H1 (cell line): ENCODE measurements around the gene PKD1. TPM values are rescaled to one million over a fixed set of nuclear protein-coding genes. Genes with fewer than 3 reads are reported as not detected.
A peak's percentile ranks its signal among the peaks of the same experiment; 100 is the strongest.

Source experiments
- CTCF ChIA-PET: fragments of 300-600 bp; sonication (Branson Sonifier 250); formaldehyde crosslinking; loops from one replicate; lab custom pipeline; 2021; ENCODE audit not compliant: partially characterized antibody; lab: Charles Lee
- POLR2A ChIA-PET: fragments of 300-600 bp; sonication (Branson Sonifier 250); formaldehyde crosslinking; loops from one replicate; lab custom pipeline; 2021; ENCODE audit warnings: inconsistent platforms; ENCODE audit not compliant: partially characterized antibody; lab: Charles Lee
- DNase-seq, 2 experiments: peaks; one replicate each; pipeline versions ENCODE4 v3.0.0 to v3.0.0-alpha.2; 2010 to 2022; ENCODE audit warnings: low spot score in 2 of 2, low read depth in 1 of 2, mixed read lengths in 1 of 2
- FAIRE-seq: peaks from 2 replicates; lab custom pipeline; 2011; peaks lifted over from hg19 to GRCh38; lab: Jason Lieb, UNC
- H2AFZ ChIP-seq: 2 replicates; pipeline ENCODE4 v1.8.1; 2012; ENCODE audit warnings: low read length, inconsistent platforms
- H2AK5ac ChIP-seq: 2 replicates; pipeline ENCODE4 v1.6.1; 2013; ENCODE audit warnings: low read depth, low read length
- H2BK120ac ChIP-seq: replicated peaks from 2 replicates; pipeline ENCODE3; 2013; ENCODE audit warnings: low read depth, low read length, inconsistent platforms
- H2BK12ac ChIP-seq: 2 replicates; pipeline ENCODE4 v1.6.1; 2013; ENCODE audit warnings: low read depth, low read length
- H2BK15ac ChIP-seq: 2 replicates; pipeline ENCODE4 v1.6.1; 2013; ENCODE audit warnings: low read length
- H2BK20ac ChIP-seq: 2 replicates; pipeline ENCODE4 v1.6.1; 2013; ENCODE audit warnings: low read length
- H2BK5ac ChIP-seq: 2 replicates; pipeline ENCODE4 v1.6.1; 2013; ENCODE audit warnings: low read depth, low read length
- H3K14ac ChIP-seq: 2 replicates; pipeline ENCODE4 v1.6.1; 2013; ENCODE audit warnings: inconsistent platforms; ENCODE audit not compliant: insufficient read length
- H3K18ac ChIP-seq: 2 replicates; pipeline ENCODE4 v1.6.1; 2013; ENCODE audit warnings: low read length; ENCODE audit errors: extremely low read depth
- H3K23ac ChIP-seq: 2 replicates; pipeline ENCODE4 v1.6.1; 2013; ENCODE audit warnings: inconsistent platforms; ENCODE audit not compliant: insufficient read length
- H3K23me2 ChIP-seq: 2 replicates; pipeline ENCODE4 v1.6.1; 2013; ENCODE audit warnings: low read depth, low read length
- H3K27ac ChIP-seq: 2 replicates; pipeline ENCODE4 v1.6.1; 2011; ENCODE audit warnings: low read depth, low read length, inconsistent platforms
- H3K27me3 ChIP-seq, 4 experiments: replicated peaks in 1 of 4; 1 replicate in 1 of 4; 2 replicates in 3 of 4; pipeline versions ENCODE4 v1.6.1 to v1.8.1; 2011 to 2013; ENCODE audit warnings: low read length in 3 of 4, mild to moderate bottlenecking in 3 of 4, inconsistent platforms in 2 of 4, mixed read lengths in 2 of 4, moderate library complexity in 1 of 4; ENCODE audit not compliant: control insufficient read depth in 3 of 4, insufficient read depth in 3 of 4; ENCODE audit errors: extremely low read depth in 1 of 4
- H3K36me3 ChIP-seq, 4 experiments: 2 replicates each; pipeline versions ENCODE4 v1.6.1 to v1.8.1; 2011 to 2013; ENCODE audit warnings: mild to moderate bottlenecking in 4 of 4, low read length in 3 of 4, moderate library complexity in 2 of 4, control low read depth in 1 of 4, inconsistent platforms in 1 of 4; ENCODE audit not compliant: insufficient read depth in 4 of 4, control insufficient read depth in 2 of 4
- H3K4ac ChIP-seq: replicated peaks from 2 replicates; pipeline ENCODE3; 2013; ENCODE audit warnings: low read length, low read depth, mixed read lengths, inconsistent platforms; ENCODE audit not compliant: insufficient read length
- H3K4me1 ChIP-seq, 4 experiments: replicated peaks in 1 of 4; 1 replicate in 1 of 4; 2 replicates in 3 of 4; pipeline versions ENCODE4 v1.6.1 to v1.8.1; 2011 to 2013; ENCODE audit warnings: low read length in 3 of 4, inconsistent platforms in 2 of 4, mixed read lengths in 1 of 4; ENCODE audit not compliant: insufficient read depth in 4 of 4, control insufficient read depth in 3 of 4
- H3K4me2 ChIP-seq, 2 experiments: 2 replicates each; pipeline versions ENCODE4 v1.6.1 to v1.8.1; 2011 to 2013; ENCODE audit warnings: low read depth in 2 of 2, low read length in 2 of 2, control low read depth in 1 of 2, inconsistent platforms in 1 of 2, mild to moderate bottlenecking in 1 of 2; ENCODE audit not compliant: insufficient read depth in 1 of 2
- H3K4me3 ChIP-seq, 4 experiments: fragments of 200-600, 300-600 bp in 1 of 4; sonication (generic), shearing (Covaris generic), sonication (Bioruptor Twin) in 1 of 4; 2 replicates each; pipeline versions ENCODE4 v1.5.1 to v1.8.1; 2011 to 2016; ENCODE audit warnings: low read length in 4 of 4, low read depth in 3 of 4, control low read depth in 2 of 4, inconsistent platforms in 2 of 4, mild to moderate bottlenecking in 2 of 4, mixed read lengths in 1 of 4, moderate library complexity in 1 of 4; ENCODE audit not compliant: insufficient read depth in 2 of 4; ENCODE audit errors: extremely low read depth in 1 of 4
- H3K56ac ChIP-seq: replicated peaks from 2 replicates; pipeline ENCODE3; 2013; ENCODE audit warnings: low read depth, mild to moderate bottlenecking, mixed read lengths, low read length, inconsistent platforms; ENCODE audit not compliant: insufficient read length
- H3K79me1 ChIP-seq: 2 replicates; pipeline ENCODE4 v1.6.1; 2013; ENCODE audit warnings: low read depth, low read length, control low read depth
- H3K79me2 ChIP-seq, 2 experiments: 2 replicates each; pipeline versions ENCODE4 v1.6.1 to v1.8.1; 2012 to 2013; ENCODE audit warnings: low read length in 2 of 2, mild to moderate bottlenecking in 2 of 2, inconsistent platforms in 1 of 2; ENCODE audit not compliant: insufficient read depth in 2 of 2, control insufficient read depth in 1 of 2
- H3K9ac ChIP-seq, 4 experiments: replicated peaks in 1 of 4; 1 replicate in 1 of 4; 2 replicates in 3 of 4; pipeline versions ENCODE4 v1.6.1 to v1.8.1; 2011 to 2013; ENCODE audit warnings: low read depth in 3 of 4, low read length in 3 of 4, control low read depth in 2 of 4, mild to moderate bottlenecking in 2 of 4, moderate library complexity in 2 of 4, inconsistent platforms in 1 of 4; ENCODE audit errors: extremely low read depth in 1 of 4
- H3K9me3 ChIP-seq, 2 experiments: 2 replicates each; pipeline versions ENCODE4 v1.6.1 to v1.8.1; 2012 to 2013; ENCODE audit warnings: mild to moderate bottlenecking in 2 of 2, moderate library complexity in 2 of 2, control low read depth in 1 of 2, inconsistent platforms in 1 of 2, low read depth in 1 of 2, low read length in 1 of 2, mixed read lengths in 1 of 2; ENCODE audit not compliant: insufficient read depth in 2 of 2
- H4K20me1 ChIP-seq, 2 experiments: replicated peaks in 1 of 2; 2 replicates each; pipeline versions ENCODE3 to v1.8.1; 2011 to 2013; ENCODE audit warnings: inconsistent platforms in 2 of 2, low read length in 2 of 2, mild to moderate bottlenecking in 1 of 2; ENCODE audit not compliant: insufficient read depth in 2 of 2, control insufficient read depth in 1 of 2
- H4K5ac ChIP-seq: 2 replicates; pipeline ENCODE4 v1.6.1; 2013; ENCODE audit warnings: low read length, low read depth, mixed read lengths, inconsistent platforms; ENCODE audit not compliant: insufficient read length
- H4K8ac ChIP-seq: 2 replicates; pipeline ENCODE4 v1.8.0; 2013; ENCODE audit warnings: mild to moderate bottlenecking, moderate library complexity, low read length, inconsistent platforms; ENCODE audit not compliant: insufficient read depth; ENCODE audit errors: extremely low read depth
- H4K91ac ChIP-seq: replicated peaks from 2 replicates; pipeline ENCODE3; 2013; ENCODE audit warnings: low read length, mixed read lengths, inconsistent platforms; ENCODE audit not compliant: insufficient read length
- CTCF ChIP-seq, 3 experiments: IDR thresholded peaks; 1 replicate in 2 of 3; 2 replicates in 1 of 3; pipeline versions ENCODE4 v1.5.1 to v1.6.1; 2011; ENCODE audit warnings: low read length in 3 of 3, mild to moderate bottlenecking in 3 of 3, inconsistent platforms in 2 of 3, low read depth in 1 of 3, moderate library complexity in 1 of 3; ENCODE audit not compliant: insufficient read depth in 1 of 3; ENCODE audit errors: control extremely low read depth in 1 of 3
- RAD21 ChIP-seq, 2 experiments: IDR thresholded peaks in 1 of 2; conservative IDR thresholded peaks in 1 of 2; 2 replicates each; pipeline ENCODE4 v1.6.1; 2011; ENCODE audit warnings: low read depth in 2 of 2, low read length in 2 of 2, improper control_type of control experiment in 1 of 2, inconsistent platforms in 1 of 2, mild to moderate bottlenecking in 1 of 2, moderate library complexity in 1 of 2
- RNF2 ChIP-seq: fragments of 200-900, 300-1000 bp; sonication (generic); IDR thresholded peaks from 2 replicates; pipeline ENCODE4 v1.7.1; 2016; ENCODE audit warnings: borderline replicate concordance, low read depth, mild to moderate bottlenecking, antibody characterized with exemption, low read length; ENCODE audit not compliant: poor library complexity, severe bottlenecking; ENCODE audit errors: missing control alignments
- WGBS, 2 experiments: shearing (Covaris generic) in 1 of 2; methylation state at CpG; one replicate each; pipeline versions ENCODE4 v1.1.6 to v1.1.7; 2013 to 2015; ENCODE audit warnings: low lambda C conversion rate in 2 of 2, mixed read lengths in 2 of 2, inconsistent platforms in 1 of 2, low coverage in 1 of 2, missing lambda C conversion rate in 1 of 2; ENCODE audit not compliant: insufficient replicate concordance in 2 of 2, insufficient coverage in 1 of 2, insufficient read length in 1 of 2; ENCODE audit errors: extremely low coverage in 1 of 2, missing lambda C conversion rate in 1 of 2; 5-methylcytosine and 5-hydroxymethylcytosine counted together
- polyA plus RNA-seq, 7 experiments: library from polyadenylated mRNA; depleted of rRNA in 3 of 7; stranded (reverse) in 5 of 7; unstranded in 2 of 7; fragments of >200 nt in 5 of 7; fragments of 200-250 nt in 2 of 7; gene quantifications; 1 replicate in 5 of 7; 2 replicates in 1 of 7; 4 replicates in 1 of 7; pipeline versions ENCODE4 v1.2.1 to v1.2.3, GENCODE V29; 2011 to 2013; ENCODE audit warnings: missing spikeins in 2 of 7, mixed read lengths in 2 of 7
- total RNA-seq: library from RNA; stranded (reverse); fragmentation: NEBNext Ultra II Directional; extraction: Animal tissue kit (Norgen Biotek cat#: 25700); gene quantifications from 2 replicates; pipeline ENCODE4 v1.2.1, GENCODE V29; 2021

The PKD1 gene
- total and polyA plus RNA-seq, 2 of the 8 experiments (the other 6 are each of a cell fraction or from before 2014, with no cell fraction given) = 40.6 to 52.7 TPM

GRCh38 chr16:2056077-2056476 lies 79.6 kb downstream of the PKD1 start:
- H2BK12ac ChIP-seq = no peak overlapping the region
- H4K20me1 ChIP-seq = peaks cover 2 to 12% of the 10 kb centered on the region in 2 experiments
- no peak overlapping the region for H3K4ac ChIP-seq
- H3K79me2 ChIP-seq = no peaks in the 10 kb centered on the region
- 89% methylated on average over 14 of the region's 15 CpGs; no CpG with 5 or more reads in 1 of the 2 experiments for WGBS, 2 experiments
- H2BK120ac ChIP-seq = no peak overlapping the region
- no peak overlapping the region for H2AK5ac ChIP-seq
- H3K4me2 ChIP-seq = no peak overlapping the region
- H3K79me1 ChIP-seq = 0 out of 2 replicates have a peak, but pooled peaks cover 2% of the 10 kb centered on the region
- H3K9me3 ChIP-seq = no peaks in the 10 kb centered on the region
- no peak overlapping the region for H2AFZ ChIP-seq
- FAIRE-seq = no peak
- no peak overlapping the region for H3K23ac ChIP-seq
- H3K9ac ChIP-seq = 0 out of 7 replicates have a peak overlapping the region, but pooled peaks of 1 of the 4 experiments have one; percentile 22
- H4K5ac ChIP-seq = no peak overlapping the region
- no peak overlapping the region for H3K56ac ChIP-seq
- H3K36me3 ChIP-seq = peaks cover 0 to 5% (median 4%) of the 10 kb centered on the region in 4 experiments; a peak in 3 of 8 replicates
- H3K4me3 ChIP-seq = no peak overlapping the region
- H3K27me3 ChIP-seq = no peaks in the 10 kb centered on the region
- POLR2A ChIA-PET = interaction anchor here (1.0 to 2.3 kb wide), 7 partner anchors 8 to 99 kb away, joined by 3 to 12 read pairs (median 3); partner anchors contain the start of genes NTHL1, RPS2, TRAF7 and TSC2
- H4K91ac ChIP-seq = no peak overlapping the region
- no peak overlapping the region for H3K14ac ChIP-seq
- TF ChIP-seq CTCF (IDR thresholded peaks at IDR 0.05; ENCODE audit: control extremely low read depth in 1 of 3, insufficient read depth in 1 of 3, low read depth in 1 of 3, low read length in 3 of 3) (peak in 1 of 3 experiments; percentile 37; a peak in 2 of 4 replicates), RAD21 (IDR thresholded peaks at IDR 0.05 in 1 of 2, conservative IDR thresholded peaks at IDR 0.05 in 1 of 2; ENCODE audit: low read depth in 2 of 2, low read length in 2 of 2) (peak in 1 of 2 experiments; percentile 24; a peak in 1 of 4 replicates), RNF2 (no peak)
- H3K27ac ChIP-seq = no peak overlapping the region
- no peaks in the 10 kb centered on the region for H3K23me2 ChIP-seq
- no peak overlapping the region for H2BK5ac ChIP-seq
- no peak for DNase-seq
- CTCF ChIA-PET = interaction anchor here (0.6 to 2.6 kb wide), 19 partner anchors 8 to 271 kb away, joined by 3 to 22 read pairs (median 5); partner anchors contain the start of genes NPW, NTHL1 and TSC2
- H3K18ac ChIP-seq = no peak overlapping the region
- H4K8ac ChIP-seq = no peak overlapping the region
- no peak overlapping the region for H2BK15ac ChIP-seq
- no peaks in the 10 kb centered on the region for H3K4me1 ChIP-seq
- no peak overlapping the region for H2BK20ac ChIP-seq
